ENCODE data around the gene UBE2R2. TPM values are rescaled to one million over a fixed set of nuclear protein-coding genes. Genes with fewer than 3 reads are reported as not detected.

The UBE2R2 gene
- total and polyA plus RNA-seq, 8 donors = 13.3 to 44.8 (median 34.6) TPM

DNA sequence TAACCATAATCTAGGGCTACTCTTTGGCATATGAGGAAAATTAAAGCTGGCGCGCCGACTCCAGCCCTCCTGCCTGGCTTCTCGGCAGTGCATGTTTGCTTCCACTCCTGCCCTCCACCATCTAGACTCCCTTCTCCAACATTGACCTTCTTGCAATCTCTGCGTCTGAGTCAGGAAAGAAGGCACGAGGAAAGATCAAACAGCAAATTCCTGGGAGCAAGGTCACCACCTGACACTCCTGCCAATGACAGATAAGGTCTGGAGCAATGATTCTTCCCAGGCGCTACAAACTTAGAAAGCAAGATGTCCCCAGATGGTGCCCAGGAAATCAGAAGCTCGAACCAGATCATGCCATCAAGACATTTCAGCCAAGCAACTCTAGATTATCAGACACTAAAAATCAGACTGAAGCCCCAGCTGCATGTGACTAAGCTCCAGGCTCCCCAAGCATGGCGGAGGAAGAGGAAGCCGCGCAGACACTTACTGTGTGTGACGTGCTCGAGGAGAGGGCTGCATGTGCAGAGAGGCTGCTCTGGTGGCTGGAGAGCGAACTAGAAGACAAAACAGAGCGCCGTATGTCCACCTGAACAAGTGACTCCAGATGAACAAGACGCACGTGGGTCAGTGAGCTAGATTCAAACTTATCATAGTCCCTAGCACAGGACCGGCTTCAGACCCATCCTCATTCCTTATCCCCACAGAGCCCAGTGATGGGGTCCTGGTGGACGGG lies 115.3 kb downstream of the UBE2R2 start:
- no peak for DNase-seq
- no peak overlapping the region for H3K27ac ChIP-seq
- no peaks in the 10 kb centered on the region for H3K9me3 ChIP-seq
- peak in 3 of 4 donors; percentile 39 to 61 (median 52) for ATAC-seq
- TF ChIP-seq, protein P1, sequence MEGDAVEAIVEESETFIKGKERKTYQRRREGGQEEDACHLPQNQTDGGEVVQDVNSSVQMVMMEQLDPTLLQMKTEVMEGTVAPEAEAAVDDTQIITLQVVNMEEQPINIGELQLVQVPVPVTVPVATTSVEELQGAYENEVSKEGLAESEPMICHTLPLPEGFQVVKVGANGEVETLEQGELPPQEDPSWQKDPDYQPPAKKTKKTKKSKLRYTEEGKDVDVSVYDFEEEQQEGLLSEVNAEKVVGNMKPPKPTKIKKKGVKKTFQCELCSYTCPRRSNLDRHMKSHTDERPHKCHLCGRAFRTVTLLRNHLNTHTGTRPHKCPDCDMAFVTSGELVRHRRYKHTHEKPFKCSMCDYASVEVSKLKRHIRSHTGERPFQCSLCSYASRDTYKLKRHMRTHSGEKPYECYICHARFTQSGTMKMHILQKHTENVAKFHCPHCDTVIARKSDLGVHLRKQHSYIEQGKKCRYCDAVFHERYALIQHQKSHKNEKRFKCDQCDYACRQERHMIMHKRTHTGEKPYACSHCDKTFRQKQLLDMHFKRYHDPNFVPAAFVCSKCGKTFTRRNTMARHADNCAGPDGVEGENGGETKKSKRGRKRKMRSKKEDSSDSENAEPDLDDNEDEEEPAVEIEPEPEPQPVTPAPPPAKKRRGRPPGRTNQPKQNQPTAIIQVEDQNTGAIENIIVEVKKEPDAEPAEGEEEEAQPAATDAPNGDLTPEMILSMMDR (IDR thresholded peaks at IDR 0.05) = no peak
- no peak for FAIRE-seq
- no peaks in the 10 kb centered on the region for H3K4me1 ChIP-seq
- no peaks in the 10 kb centered on the region for H3K27me3 ChIP-seq
- intact Hi-C loops (cut with DNase I) = no loop called here
- peaks cover 0 to 36% (median 19%) of the 10 kb centered on the region in 3 donors for H3K36me3 ChIP-seq
- H3K4me3 ChIP-seq = no peak overlapping the region
- WGBS, 2 donors = 74 to 79% methylated on average over 20 of the region's 20 CpGs

DNA sequence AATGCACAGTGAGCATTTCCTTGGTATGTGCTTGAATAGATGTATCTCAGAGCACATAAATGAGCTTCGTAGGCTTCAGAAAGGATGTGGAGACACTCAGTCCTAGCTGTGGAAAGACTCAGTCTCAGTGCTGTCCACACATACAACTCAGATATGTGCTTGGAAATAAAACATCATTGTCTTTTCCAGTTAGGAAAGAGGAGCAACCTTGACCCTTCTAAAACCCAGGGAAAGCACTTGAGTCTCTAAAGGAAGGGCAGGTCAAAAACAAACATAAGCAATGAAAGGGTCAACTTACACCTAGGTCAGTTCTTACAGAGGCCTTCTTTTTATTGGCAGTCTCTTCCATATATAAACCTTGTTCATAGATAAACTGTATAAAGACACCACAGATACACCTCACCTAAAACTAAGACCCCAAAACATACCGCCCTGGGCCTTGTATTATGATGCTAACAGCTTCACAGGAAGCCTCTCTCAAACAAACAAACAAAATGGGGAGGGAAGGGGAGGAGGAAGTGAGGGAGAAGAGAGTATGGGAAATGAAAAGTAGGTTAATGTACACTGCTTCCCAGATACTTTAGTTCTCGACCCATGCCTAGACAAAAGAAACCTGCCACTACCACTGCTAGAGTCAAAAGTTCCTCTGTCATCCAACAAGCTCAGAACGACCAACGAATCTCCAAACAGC lies 117.4 kb downstream of the UBE2R2 start:
- no peaks in the 10 kb centered on the region for H3K27me3 ChIP-seq
- ATAC-seq = no peak
- no peaks in the 10 kb centered on the region for H3K9me3 ChIP-seq
- no peak overlapping the region for H3K27ac ChIP-seq
- intact Hi-C loops (cut with DNase I) = no loop called here
- FAIRE-seq = no peak
- no peak for DNase-seq
- H3K4me3 ChIP-seq = no peak overlapping the region
- H3K36me3 ChIP-seq = peaks cover 0 to 19% (median 8%) of the 10 kb centered on the region in 3 donors
- WGBS, 2 donors = 79 to 82% methylated on average over 5 of the region's 5 CpGs
- H3K4me1 ChIP-seq = no peaks in the 10 kb centered on the region
- TF ChIP-seq, protein P1 (IDR thresholded peaks at IDR 0.05) = no peak

DNA sequence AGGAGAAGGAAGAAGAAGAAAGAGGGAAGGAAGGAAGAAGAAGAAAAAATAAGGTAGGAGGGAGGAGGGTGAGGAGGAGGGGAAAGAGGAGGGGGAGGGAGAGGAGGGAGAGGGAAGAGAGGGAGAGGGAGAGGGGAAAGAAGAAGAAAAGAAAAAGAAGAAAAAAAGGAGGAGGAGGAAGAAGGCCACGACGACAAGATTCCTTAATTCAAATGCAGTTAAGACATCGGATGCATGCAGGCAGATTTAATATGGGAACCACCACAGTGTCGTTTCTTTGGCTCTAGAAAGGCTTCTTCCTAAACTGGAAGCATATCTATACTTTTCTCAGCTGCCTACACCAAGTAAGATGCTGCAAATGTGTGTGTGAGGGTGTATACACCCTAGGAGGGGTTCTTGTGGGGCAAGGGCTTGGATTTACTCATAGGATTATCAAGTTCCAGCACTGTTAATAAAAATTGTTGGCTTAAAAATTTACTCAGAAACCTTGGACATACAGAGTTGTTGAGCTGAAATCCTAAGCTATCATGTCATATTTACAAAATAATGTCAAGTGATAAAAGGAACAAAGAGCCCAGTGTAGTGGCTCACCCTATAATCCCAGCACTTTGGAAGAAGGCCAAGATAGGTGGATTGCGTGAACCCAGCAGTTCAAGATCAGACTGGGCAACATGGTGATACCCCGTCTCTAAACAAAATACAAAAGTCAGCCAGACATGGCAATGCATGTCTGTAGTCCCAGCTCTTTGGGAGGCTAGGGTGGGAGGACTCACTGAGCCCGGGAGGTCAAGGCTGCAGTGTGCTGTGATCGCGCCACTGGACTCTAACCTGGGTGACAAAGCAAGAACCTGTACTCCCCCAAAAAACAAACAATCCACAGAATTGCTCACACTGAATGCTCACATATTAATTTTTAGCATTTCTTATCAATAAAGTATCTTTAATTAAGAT lies 123.2 kb downstream of the UBE2R2 start:
- peak overlapping the region in 2 of 4 donors; percentile 33 to 54 for H3K27ac ChIP-seq
- H3K27me3 ChIP-seq = no peaks in the 10 kb centered on the region
- intact Hi-C loops (cut with DNase I) = no loop called here
- FAIRE-seq = no peak
- TF ChIP-seq, protein P1 (IDR thresholded peaks at IDR 0.05) = no peak
- no peaks in the 10 kb centered on the region for H3K9me3 ChIP-seq
- 54 to 55% methylated on average over 9 of the region's 9 CpGs for WGBS, 2 donors
- H3K4me3 ChIP-seq = no peak overlapping the region
- DNase-seq = no peak
- peaks cover 0 to 4% (median 0%) of the 10 kb centered on the region in 3 donors for H3K4me1 ChIP-seq
- ATAC-seq = peak in 3 of 4 donors; percentile 45 to 84 (median 69)
- H3K36me3 ChIP-seq = peaks cover 0 to 27% (median 0%) of the 10 kb centered on the region in 3 donors

DNA sequence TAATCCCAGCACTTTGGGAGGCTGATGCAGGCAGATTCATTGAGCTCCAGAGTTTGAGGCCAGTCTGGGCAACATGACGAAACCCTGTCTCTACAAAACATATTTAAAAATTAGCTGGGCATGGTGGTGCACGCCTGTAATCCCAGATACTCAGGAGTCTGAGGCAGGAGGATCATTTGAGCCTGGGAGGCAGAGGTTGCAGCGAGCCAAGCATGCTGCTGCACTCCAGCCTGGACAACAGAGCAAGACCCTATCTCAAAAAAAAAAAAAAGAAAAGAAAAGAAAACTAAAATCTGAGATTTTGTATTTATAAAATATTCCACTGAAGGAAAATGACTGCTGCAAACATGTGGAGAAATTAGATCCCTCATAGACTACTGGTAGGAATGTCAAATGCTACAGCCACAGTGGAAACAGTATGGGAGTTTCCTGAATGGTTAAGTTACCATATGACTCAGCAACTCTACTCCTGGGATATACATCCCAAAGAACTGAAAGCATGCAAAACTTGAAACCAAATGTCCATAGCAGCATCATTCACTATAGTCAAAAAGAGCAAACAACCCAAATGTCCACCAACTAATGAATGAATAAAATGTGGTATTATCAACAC lies 125.6 kb downstream of the UBE2R2 start:
- FAIRE-seq (no peak), ATAC-seq (peak in 1 of 4 donors; percentile 32), DNase-seq (no peak)
- Histone ChIP-seq H3K27me3 (no peaks in the 10 kb centered on the region), H3K36me3 (peaks cover 0 to 23% (median 0%) of the 10 kb centered on the region in 3 donors), H3K9me3 (no peaks in the 10 kb centered on the region), H3K4me3 (no peak overlapping the region), H3K4me1 (peaks cover 0 to 4% (median 0%) of the 10 kb centered on the region in 3 donors), H3K27ac (no peak overlapping the region)
- TF ChIP-seq, protein P1 (IDR thresholded peaks at IDR 0.05) = no peak
- 93 to 98% methylated on average over 3 of the region's 3 CpGs for WGBS, 2 donors
- intact Hi-C loops (cut with DNase I) = no loop called here
